Fibroblast of the aortic adventitia (primary cell): ENCODE data around the gene LRRC1. TPM values are rescaled to one million over a fixed set of nuclear protein-coding genes. Genes with fewer than 3 reads are reported as not detected.

Source experiments
- DNase-seq: peaks from one replicate; pipeline ENCODE4 v3.0.0-alpha.2; 2010; ENCODE audit warnings: low read depth
- H3K4me3 ChIP-seq: 2 replicates; pipeline ENCODE4 v1.5.1; 2011; ENCODE audit warnings: low read depth, mild to moderate bottlenecking, control low read depth, low read length, moderate library complexity
- CTCF ChIP-seq: IDR thresholded peaks from 2 replicates; pipeline ENCODE4 v1.5.1; 2011; ENCODE audit warnings: mild to moderate bottlenecking, low read length, control low read depth, inconsistent platforms; ENCODE audit not compliant: insufficient read depth
- total RNA-seq: library from RNA; depleted of rRNA; stranded (reverse); fragments of >200 nt; gene quantifications from 2 replicates; pipeline ENCODE4 v1.2.3, GENCODE V29; 2012; ENCODE audit warnings: low replicate concordance

LRRC1 gene
- total RNA-seq, 1 donor: 8.3 TPM

DNA sequence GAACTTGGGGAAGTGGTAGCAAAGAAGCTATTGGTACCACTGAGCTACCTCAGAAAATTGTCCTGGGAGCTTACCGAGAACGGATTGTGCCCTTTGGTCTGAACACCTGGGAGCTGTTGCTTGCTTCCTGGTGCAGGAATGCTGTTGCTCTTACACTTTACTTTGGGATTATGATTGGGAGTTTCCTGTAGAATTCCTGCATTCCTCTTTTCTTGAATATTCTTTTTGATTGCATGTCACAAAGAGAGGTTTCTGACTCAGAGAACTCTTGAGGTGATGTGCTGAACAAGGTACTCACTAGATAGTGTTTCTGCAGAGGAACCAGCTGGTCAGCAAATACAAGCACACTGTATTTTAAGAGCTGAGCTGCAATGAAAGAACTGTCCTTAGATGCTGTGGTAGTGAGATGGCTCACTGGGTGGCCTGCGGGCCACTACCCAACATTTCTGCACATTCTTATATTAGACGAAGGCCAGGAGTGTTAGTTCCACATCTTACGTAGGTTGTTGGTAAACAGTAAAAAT lies 35.0 kb downstream of the LRRC1 start:
- no peak for TF ChIP-seq CTCF
- no peak for DNase-seq
- no peak overlapping the region for H3K4me3 ChIP-seq

GRCh38 chr6:53830366-53830765 lies 35.6 kb downstream of the LRRC1 start:
- no peak for DNase-seq
- H3K4me3 ChIP-seq: no peak overlapping the region
- TF ChIP-seq CTCF: no peak

DNA sequence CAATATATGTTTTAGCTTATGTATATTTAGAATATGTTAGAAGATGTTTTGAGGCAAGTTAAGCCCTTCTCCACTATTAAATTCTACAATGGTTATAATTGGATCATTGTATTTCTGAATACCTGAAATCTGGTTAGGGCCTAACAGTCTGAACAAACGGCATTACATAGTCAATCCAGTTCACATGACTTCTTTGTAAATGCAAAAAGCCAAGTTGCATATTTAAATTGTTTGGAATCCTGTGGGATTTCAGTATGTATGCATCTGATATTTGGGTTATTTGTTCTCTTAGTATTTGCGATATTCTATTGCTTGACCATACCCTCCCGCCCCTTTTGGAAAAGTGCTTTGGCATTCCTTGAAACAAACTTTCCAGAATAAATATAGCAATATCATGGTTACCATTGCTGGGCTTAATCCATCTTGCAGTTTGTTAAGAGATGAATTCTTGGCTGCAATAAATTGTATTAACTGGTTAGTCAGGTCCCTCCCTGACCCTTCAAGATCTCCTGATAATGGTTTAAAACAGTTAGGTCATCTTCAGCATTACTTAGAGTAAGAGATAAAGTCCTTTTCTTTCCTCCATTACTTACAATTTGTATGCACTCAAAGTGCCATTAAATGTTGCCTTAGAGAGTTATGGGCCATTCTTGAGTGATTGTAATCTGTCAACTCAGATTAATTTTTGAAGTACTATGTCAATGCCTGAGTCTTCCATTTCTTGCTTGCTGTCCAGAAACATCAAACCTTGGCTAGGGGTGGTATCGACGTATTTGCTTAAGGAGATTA lies 36.5 kb downstream of the LRRC1 start:
- no peak for TF ChIP-seq CTCF
- DNase-seq: no peak

GRCh38 chr6:53831936-53832660 lies 37.3 kb downstream of the LRRC1 start:
- DNase-seq: no peak
- TF ChIP-seq CTCF: no peak
- no peak overlapping the region for H3K4me3 ChIP-seq

More for the DNA sequence above, 36.5 kb downstream of the LRRC1 start:
- H3K4me3 ChIP-seq: no peak overlapping the region

- no peak for DNase-seq
- no peak overlapping the region for H3K4me3 ChIP-seq
- no peak for TF ChIP-seq CTCF
These were observed 38.4 kb downstream of the LRRC1 start for GRCh38 chr6:53833155-53833554.

DNA sequence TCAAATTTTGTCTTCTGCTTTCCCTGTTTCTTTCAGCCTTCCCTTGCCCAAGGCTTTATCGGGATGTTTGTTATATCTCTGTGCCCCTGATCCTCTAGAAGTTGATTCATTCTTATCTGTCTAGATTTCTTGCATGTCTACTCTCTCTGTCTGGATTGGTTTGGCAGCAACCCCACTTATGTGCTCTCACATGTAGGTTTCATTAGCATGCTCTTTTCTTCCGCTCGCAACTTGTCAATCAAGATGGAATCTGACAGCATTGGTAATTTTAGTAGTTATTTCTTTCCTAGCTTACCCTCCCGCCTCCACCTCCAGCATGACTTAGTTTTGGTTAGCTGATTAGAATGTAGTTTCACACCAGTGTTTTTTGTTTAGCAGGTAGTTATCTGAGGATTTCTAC lies 39.3 kb downstream of the LRRC1 start:
- H3K4me3 ChIP-seq: no peak overlapping the region
- no peak for DNase-seq
- TF ChIP-seq CTCF: no peak
